K562 (cell line): Measurements from ENCODE around the gene PIK3R2. TPM values are rescaled to one million over a fixed set of nuclear protein-coding genes. Genes with fewer than 3 reads are reported as not detected.
"Not testable (repeated sequence)": the region's sequence is repeated elsewhere in the genome, so short reads cannot be mapped to it uniquely, and the experiment has no call there.

Experiments used
- ATAC-seq: fragments of 200-7000 bp; cut with Tn5 transposase; 3 replicates; pipeline ENCODE4 v1.9.1; 2020; ENCODE audit warnings: moderate library complexity
- BruUV-seq: library from RNA; stranded (reverse); fragments of 400-500 nt; replicated peaks from 2 replicates; lab custom pipeline; 2021; lab: Mats Ljungman, UMichigan
- CTCF ChIA-PET: fragments of 300-600 bp; formaldehyde crosslinking; extraction: SDS; loops from one replicate; lab custom pipeline; 2021; ENCODE audit warnings: low intra/inter-chr PET ratio; lab: Yijun Ruan, JAX
- POLR2A ChIA-PET: fragments of 300-600, 350-650 bp; sonication (Branson Sonifier 250); formaldehyde crosslinking; extraction: SDS; loops from one replicate; lab custom pipeline; 2021; ENCODE audit warnings: antibody characterized with exemption, inconsistent platforms; lab: Yijun Ruan, JAX
- DNase-seq, 4 experiments: peaks; one replicate each; pipeline versions ENCODE4 v3.0.0 to v3.0.0-alpha.2; 2011 to 2018; ENCODE audit warnings: low spot score in 3 of 4, mixed read lengths in 3 of 4; ENCODE audit errors: extremely low read depth in 1 of 4
- FAIRE-seq: peaks from 2 replicates; lab custom pipeline; 2011; peaks lifted over from hg19 to GRCh38; lab: Jason Lieb, UNC
- H2AFZ ChIP-seq: 2 replicates; pipeline ENCODE4 v1.6.0; 2011; ENCODE audit warnings: low read depth, low read length, control low read depth, inconsistent platforms
- H3K27ac ChIP-seq: fragments of 200-600 bp; 3 replicates; pipeline ENCODE4 v1.8.0; 2011; ENCODE audit warnings: low read depth, mild to moderate bottlenecking, control low read depth, inconsistent platforms, low read length, moderate library complexity, mixed read lengths; ENCODE audit errors: extremely low read depth
- H3K27me3 ChIP-seq, 2 experiments: fragments of 300-600 bp in 1 of 2; 2 replicates in 1 of 2; 3 replicates in 1 of 2; pipeline versions ENCODE4 v1.6.0 to v1.8.0; 2011; ENCODE audit warnings: inconsistent platforms in 2 of 2, low read length in 2 of 2, mild to moderate bottlenecking in 1 of 2, mixed read lengths in 1 of 2, moderate library complexity in 1 of 2; ENCODE audit not compliant: control insufficient read depth in 2 of 2, insufficient read depth in 2 of 2
- H3K36me3 ChIP-seq: fragments of 300-600 bp; 3 replicates; pipeline ENCODE4 v1.8.0; 2011; ENCODE audit warnings: mild to moderate bottlenecking, low read length, inconsistent platforms; ENCODE audit not compliant: control insufficient read depth, insufficient read depth
- H3K4me1 ChIP-seq, 2 experiments: fragments of 200-600 bp in 1 of 2; replicated peaks in 1 of 2; 2 replicates in 1 of 2; 3 replicates in 1 of 2; pipeline versions ENCODE4 v1.5.1 to v1.8.0; 2011; ENCODE audit warnings: inconsistent platforms in 2 of 2, low read length in 2 of 2, mild to moderate bottlenecking in 1 of 2, mixed read lengths in 1 of 2, moderate library complexity in 1 of 2; ENCODE audit not compliant: control insufficient read depth in 2 of 2, insufficient read depth in 2 of 2
- H3K4me2 ChIP-seq: 2 replicates; pipeline ENCODE4 v1.6.1; 2011; ENCODE audit warnings: low read length, control low read depth, inconsistent platforms, mixed read lengths; ENCODE audit not compliant: insufficient read depth
- H3K4me3 ChIP-seq: fragments of 200-600 bp; sonication (generic), shearing (Covaris generic); 2 replicates; pipeline ENCODE4 v1.5.1; 2016; ENCODE audit warnings: control low read depth, inconsistent platforms
- H3K79me2 ChIP-seq: fragments of 200-600 bp; 3 replicates; pipeline ENCODE4 v1.8.0; 2011; ENCODE audit warnings: low read length, inconsistent platforms; ENCODE audit not compliant: control insufficient read depth, insufficient read depth
- H3K9ac ChIP-seq, 2 experiments: 2 replicates each; pipeline versions ENCODE4 v1.6.0 to v1.6.1; 2011; ENCODE audit warnings: low read depth in 2 of 2, low read length in 2 of 2, control low read depth in 1 of 2, inconsistent platforms in 1 of 2, mild to moderate bottlenecking in 1 of 2, mixed read lengths in 1 of 2; ENCODE audit not compliant: insufficient read depth in 1 of 2
- H3K9me1 ChIP-seq: one replicate; pipeline ENCODE4 v1.6.0; 2011; ENCODE audit warnings: inconsistent platforms, mild to moderate bottlenecking, low read length, moderate library complexity; ENCODE audit not compliant: control insufficient read depth, insufficient read depth
- H3K9me3 ChIP-seq: replicated peaks from 2 replicates; pipeline ENCODE4 v1.5.1; 2011; ENCODE audit warnings: low read depth, low read length, inconsistent platforms; ENCODE audit not compliant: control insufficient read depth, insufficient read depth
- H4K20me1 ChIP-seq: replicated peaks from 2 replicates; pipeline ENCODE4 v1.6.1; 2011; ENCODE audit warnings: low read length, inconsistent platforms, mixed read lengths; ENCODE audit not compliant: control insufficient read depth, insufficient read depth
- BCOR ChIP-seq: fragments of 450-650 bp; IDR thresholded peaks from 2 replicates; pipeline ENCODE4 v1.6.1; 2016
- CHD4 ChIP-seq: fragments of 200-600 bp; sonication (generic); IDR thresholded peaks from 3 replicates; pipeline ENCODE4 v1.6.1; 2012; ENCODE audit warnings: low read depth, mild to moderate bottlenecking, mixed read lengths, low read length, inconsistent platforms; ENCODE audit not compliant: insufficient read depth, insufficient replicate concordance, poor library complexity, severe bottlenecking
- ZNF311 ChIP-seq: fragments of 250-450 bp; sonication (Bioruptor Pico); IDR thresholded peaks from 2 replicates; pipeline ENCODE4 v1.4.0; 2020; ENCODE audit warnings: mild to moderate bottlenecking, moderate library complexity
- WGBS: fragments of 100-300 bp; shearing (Covaris generic); methylation state at CpG from one replicate; pipeline ENCODE4 v1.1.6; 2016; ENCODE audit warnings: low coverage, mixed read lengths; ENCODE audit not compliant: insufficient coverage; ENCODE audit errors: missing lambda C conversion rate; 5-methylcytosine and 5-hydroxymethylcytosine counted together
- in situ Hi-C: fragments of 300-500 bp; cut with MboI; formaldehyde crosslinking; loops from 4 replicates; pipeline ENCODE4 v1.15.0; 2018; ENCODE audit warnings: inconsistent platforms, mixed read lengths
- intact Hi-C: fragments of 100-400 bp; cut with micrococcal nuclease; formaldehyde crosslinking; loops from 2 replicates; pipeline ENCODE4 v1.14.2; 2022
- polyA plus RNA-seq, 8 experiments: library from polyadenylated mRNA; depleted of rRNA in 4 of 8; stranded (reverse) in 5 of 8; unstranded in 3 of 8; fragments of >200 nt; fragmentation: Nextera tagmentation in 2 of 8; fragmentation: Illumina TruSeq in 1 of 8; extraction: Ambion mirVana in 2 of 8; extraction: Trizol in 1 of 8; gene quantifications; 2 replicates each; pipeline versions ENCODE4 v1.2.1 to v1.2.3, GENCODE V29; 2011 to 2014; ENCODE audit warnings: inconsistent platforms in 1 of 8, missing spikeins in 1 of 8
- total RNA-seq, 7 experiments: library from RNA; depleted of rRNA in 6 of 7; stranded (reverse); fragments of >200 nt in 6 of 7; fragmentation: Illumina TruSeq in 2 of 7; extraction: Trizol in 2 of 7; gene quantifications; 2 replicates each; pipeline versions ENCODE4 v1.2.1 to v1.2.3, GENCODE V29; 2011 to 2021; ENCODE audit warnings: low replicate concordance in 1 of 7
- TF ChIP-seq, protein P1 (sequence below): sonication (generic); formaldehyde crosslinking; IDR thresholded peaks from 2 replicates; pipeline ENCODE4 v1.8.0; 2022; ENCODE audit warnings: missing genetic modification reagents, mild to moderate bottlenecking, borderline replicate concordance

Gene PIK3R2
- total and polyA plus RNA-seq, 9 of the 15 experiments (the other 6 are each of a cell fraction or from before 2014, with no cell fraction given) = 0.39 to 37.9 (median 5.3) TPM

DNA sequence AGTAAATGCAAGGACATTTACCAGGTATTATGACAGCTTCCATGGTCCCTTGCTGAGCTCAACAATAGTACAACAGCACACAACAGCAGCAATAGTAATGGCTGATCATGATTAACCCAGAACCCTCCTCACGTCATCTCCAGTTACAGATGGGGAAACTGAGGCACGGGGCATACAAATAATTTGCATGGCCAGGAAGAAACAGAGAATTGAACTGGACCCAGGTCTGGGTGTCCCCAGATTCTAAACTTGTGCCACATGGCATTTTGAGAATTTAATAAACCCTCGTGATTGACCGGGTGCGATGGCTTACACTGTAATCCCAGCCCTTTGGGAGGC, 48.2 kb upstream of the PIK3R2 start:
- Histone ChIP-seq H3K9me1 (no peaks in the 10 kb centered on the region), H3K4me2 (peak overlapping the region; percentile 82), H3K4me3 (peak overlapping the region; percentile 32), H3K9ac (peak overlapping the region; percentile 32 to 86; a peak in 3 of 4 replicates), H3K27ac (peak overlapping the region; percentile 14; the same call in 2 of the 3 replicates), H3K27me3 (no peaks in the 10 kb centered on the region), H4K20me1 (no peaks in the 10 kb centered on the region), H3K4me1 (peaks cover 16 to 29% of the 10 kb centered on the region in 2 experiments), H3K9me3 (no peaks in the 10 kb centered on the region), H2AFZ (peak overlapping the region; percentile 89), H3K36me3 (no peaks in the 10 kb centered on the region), H3K79me2 (no peaks in the 10 kb centered on the region)
- POLR2A ChIA-PET = no interaction called here
- in situ Hi-C loops (loop anchor here (5.0 kb wide), 1 partner anchor 153 kb away; a partner anchor contains a TSS), intact Hi-C loops (no loop called here)
- TF ChIP-seq ZNF311 = no peak
- TF ChIP-seq BCOR = peak; percentile 96
- peak; percentile 51 for TF ChIP-seq CHD4
- TF ChIP-seq, protein P1, sequence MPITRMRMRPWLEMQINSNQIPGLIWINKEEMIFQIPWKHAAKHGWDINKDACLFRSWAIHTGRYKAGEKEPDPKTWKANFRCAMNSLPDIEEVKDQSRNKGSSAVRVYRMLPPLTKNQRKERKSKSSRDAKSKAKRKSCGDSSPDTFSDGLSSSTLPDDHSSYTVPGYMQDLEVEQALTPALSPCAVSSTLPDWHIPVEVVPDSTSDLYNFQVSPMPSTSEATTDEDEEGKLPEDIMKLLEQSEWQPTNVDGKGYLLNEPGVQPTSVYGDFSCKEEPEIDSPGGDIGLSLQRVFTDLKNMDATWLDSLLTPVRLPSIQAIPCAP (CRISPR knock-in tag) = 0 out of 2 replicates have a peak, but pooled peaks have one; percentile 57
- BruUV-seq = no TSS peak
- peak; percentile 11 for FAIRE-seq
- DNase-seq = no peak
- CTCF ChIA-PET = no interaction called here
- no peak for ATAC-seq
- 69% methylated on average over 5 of the region's 5 CpGs for WGBS

- H3K9me3 ChIP-seq, H4K20me1 ChIP-seq, in situ Hi-C loops, CTCF ChIA-PET, H3K4me3 ChIP-seq, H3K27ac ChIP-seq, H3K4me2 ChIP-seq, H3K36me3 ChIP-seq, H3K9me1 ChIP-seq, H2AFZ ChIP-seq, H3K27me3 ChIP-seq, H3K79me2 ChIP-seq, H3K9ac ChIP-seq, ATAC-seq, DNase-seq, BruUV-seq, FAIRE-seq, intact Hi-C loops: not testable (repeated sequence)
- H3K4me1 ChIP-seq = peaks cover 16 to 34% of the 10 kb centered on the region in 2 experiments
- POLR2A ChIA-PET = interaction anchor here (0.8 to 0.9 kb wide), 2 partner anchors 14 to 87 kb away, joined by 4 to 5 read pairs; no protein-coding TSS in a partner anchor
- WGBS = 73% methylated on average over 7 of the region's 7 CpGs
These were observed 47.7 kb upstream of the PIK3R2 start for GRCh38 chr19:18105259-18105658.
